Fibroblast of lung (primary cell): ENCODE results near the gene POM121C.
"Not testable (repeated sequence)": the region's sequence is repeated elsewhere in the genome, so short reads cannot be mapped to it uniquely, and the experiment has no call there.

Experiments
- CTCF ChIP-seq, 2 donors: IDR thresholded peaks in 1 of 2; conservative IDR thresholded peaks in 1 of 2; 1 replicate in 1 of 2; 2 replicates in 1 of 2; pipeline ENCODE4 v1.5.1; 2011 to 2012; ENCODE audit warnings: low read length in 2 of 2, control low read depth in 1 of 2, inconsistent platforms in 1 of 2, low read depth in 1 of 2, mild to moderate bottlenecking in 1 of 2
- EZH2 ChIP-seq: IDR thresholded peaks from 2 replicates; pipeline ENCODE4 v1.5.1; 2012; ENCODE audit warnings: low read length, control low read depth, mild to moderate bottlenecking; ENCODE audit errors: missing control alignments

DNA sequence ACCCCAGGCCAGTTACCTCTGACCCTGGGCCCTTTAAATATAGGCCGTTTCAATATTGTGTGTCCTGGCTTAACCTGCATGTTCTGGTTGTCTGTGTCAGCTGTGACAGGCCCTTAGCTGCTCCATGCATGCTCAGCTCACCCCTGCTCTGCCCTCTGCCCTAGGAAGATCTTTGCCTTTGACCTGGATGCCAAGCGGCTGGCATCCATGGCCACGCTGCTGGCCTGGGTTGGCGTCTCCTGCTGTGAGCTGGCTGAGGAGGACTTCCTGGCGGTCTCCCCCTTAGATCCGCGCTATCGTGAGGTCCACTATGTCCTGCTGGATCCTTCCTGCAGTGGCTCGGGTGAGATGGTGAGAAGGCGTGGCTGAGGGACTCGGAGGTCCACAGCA, 70.7 kb downstream of the POM121C start:
- not testable (repeated sequence) for TF ChIP-seq CTCF (conservative IDR thresholded peaks at IDR 0.05 in 1 of 2, IDR thresholded peaks at IDR 0.05 in 1 of 2; ENCODE audit: low read depth in 1 of 2, low read length in 2 of 2); EZH2
